Peyer's patch (tissue), 4 donors: ENCODE results near the gene PGK2.

ENCODE experiments used
- CTCF ChIP-seq, 6 experiments: fragments of 450-650 bp in 4 of 6; fragments of 200-600 bp in 2 of 6; sonication (generic) in 1 of 6; IDR thresholded peaks; one replicate each; pipeline ENCODE4 v1.5.1; 2017 to 2019; ENCODE audit warnings: antibody characterized with exemption in 6 of 6, mild to moderate bottlenecking in 3 of 6, moderate library complexity in 1 of 6
- POLR2A ChIP-seq, 2 donors: fragments of 450-650 bp; IDR thresholded peaks; one replicate each; pipeline ENCODE4 v1.5.1; 2017; ENCODE audit warnings: antibody characterized with exemption in 2 of 2, mild to moderate bottlenecking in 2 of 2, moderate library complexity in 2 of 2

DNA sequence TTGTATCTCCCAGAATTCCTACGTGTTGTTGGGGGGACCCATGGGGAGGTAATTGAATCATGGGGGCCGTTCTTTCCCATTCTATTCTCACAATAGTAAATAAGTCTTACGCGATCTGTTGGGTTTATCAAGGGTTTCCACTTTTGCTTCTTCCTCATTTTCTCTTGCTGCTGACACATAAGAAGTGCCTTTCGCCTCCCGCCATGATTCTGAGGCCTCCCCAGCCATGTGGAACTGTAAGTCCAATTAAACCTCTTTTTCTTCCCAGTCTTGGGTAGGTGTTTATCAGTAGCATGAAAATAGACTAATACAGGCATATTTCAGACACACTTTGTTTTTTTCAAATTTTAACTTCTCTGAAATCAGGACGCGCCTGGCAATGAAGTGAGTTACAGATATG is 14.4 kb upstream of the PGK2 start:
- TF ChIP-seq POLR2A (IDR thresholded peaks at IDR 0.05): no peak
- no peak for TF ChIP-seq CTCF (IDR thresholded peaks at IDR 0.05)
